MM.1S (cell line): ENCODE results near the gene SLC25A4.
A peak's percentile ranks its signal among the peaks of the same experiment; 100 is the strongest.

Experiments
- DNase-seq: peaks from one replicate; pipeline ENCODE4 v3.0.0-alpha.2; 2015
- H2AFZ ChIP-seq: fragments of 300-600 bp; sonication (generic); 2 replicates; pipeline ENCODE4 v1.6.0; 2016; ENCODE audit warnings: antibody characterized with exemption, low read length
- H3F3A ChIP-seq: fragments of 300-600 bp; sonication (generic); 2 replicates; pipeline ENCODE4 v1.6.1; 2016; ENCODE audit warnings: mild to moderate bottlenecking, antibody characterized with exemption, low read length, moderate library complexity, mixed read lengths; ENCODE audit not compliant: insufficient read depth
- H3K27ac ChIP-seq: fragments of 300-600 bp; sonication (generic); 2 replicates; pipeline ENCODE4 v1.5.1; 2016; ENCODE audit warnings: mild to moderate bottlenecking, low read length
- H3K27me3 ChIP-seq: fragments of 300-600 bp; sonication (generic); replicated peaks from 2 replicates; pipeline ENCODE4 v1.6.0; 2016; ENCODE audit warnings: low read length; ENCODE audit not compliant: insufficient read depth
- H3K36me3 ChIP-seq: fragments of 300-600 bp; sonication (generic); replicated peaks from 2 replicates; pipeline ENCODE4 v1.6.1; 2016; ENCODE audit warnings: mild to moderate bottlenecking, low read length, mixed read lengths; ENCODE audit not compliant: insufficient read depth
- H3K4me1 ChIP-seq: fragments of 300-600 bp; sonication (generic); 2 replicates; pipeline ENCODE4 v1.6.1; 2016; ENCODE audit warnings: low read length, mixed read lengths
- H3K4me2 ChIP-seq: fragments of 300-600 bp; sonication (generic); 2 replicates; pipeline ENCODE4 v1.6.0; 2016; ENCODE audit warnings: low read depth, low read length
- H3K4me3 ChIP-seq: fragments of 300-600 bp; sonication (generic); 2 replicates; pipeline ENCODE4 v1.5.1; 2016; ENCODE audit warnings: low read length, mixed read lengths
- H3K79me2 ChIP-seq: fragments of 300-600 bp; sonication (generic); 2 replicates; pipeline ENCODE4 v1.6.1; 2016; ENCODE audit warnings: mixed run types, low read length, mixed read lengths
- H3K9ac ChIP-seq: fragments of 300-600 bp; sonication (generic); 2 replicates; pipeline ENCODE4 v1.6.1; 2016; ENCODE audit warnings: low read length, mixed read lengths
- H3K9me2 ChIP-seq: fragments of 300-600 bp; sonication (generic); replicated peaks from 2 replicates; pipeline ENCODE4 v1.6.1; 2016; ENCODE audit warnings: mild to moderate bottlenecking, low read length, mixed read lengths; ENCODE audit not compliant: insufficient read depth
- H3K9me3 ChIP-seq: fragments of 300-600 bp; sonication (generic); replicated peaks from 2 replicates; pipeline ENCODE4 v1.6.1; 2016; ENCODE audit warnings: mild to moderate bottlenecking, low read length, mixed read lengths; ENCODE audit not compliant: insufficient read depth
- H4K20me1 ChIP-seq: fragments of 300-600 bp; sonication (generic); 2 replicates; pipeline ENCODE4 v1.6.1; 2016; ENCODE audit warnings: mild to moderate bottlenecking, low read length, moderate library complexity, mixed read lengths; ENCODE audit not compliant: insufficient read depth
- CTCF ChIP-seq: fragments of 300-600 bp; sonication (generic); IDR thresholded peaks from 2 replicates; pipeline ENCODE4 v1.5.1; 2016; ENCODE audit warnings: antibody characterized with exemption, low read length, mixed read lengths
- EZH2 ChIP-seq: fragments of 300-600 bp; sonication (generic); optimal IDR thresholded peaks from 2 replicates; pipeline ENCODE3; 2017; ENCODE audit warnings: low read depth, mild to moderate bottlenecking, antibody characterized with exemption, low read length, mixed read lengths
- EZH2phosphoT487 ChIP-seq: fragments of 300-600 bp; sonication (generic); IDR thresholded peaks from 2 replicates; pipeline ENCODE4 v1.6.1; 2018; ENCODE audit warnings: antibody characterized with exemption, low read length

The SLC25A4 gene

GRCh38 chr4:185142912-185143600, at the start of gene SLC25A4:
TSS of gene SLC25A4 (plus strand) at chr4:185143266. CDS start at chr4:185143373, 107 bp downstream.
- Histone ChIP-seq H3K36me3 (no peaks in the 10 kb centered on the region; the same call in 1 of the 2 replicates), H4K20me1 (0 out of 2 replicates have a peak, but pooled peaks cover 3% of the 10 kb centered on the region), H3K4me3 (peak within 1 kb of the TSS; percentile 77), H3K9me3 (no peaks in the 10 kb centered on the region), H3K9ac (peak within 1 kb of the TSS; percentile 63), H3K79me2 (peaks cover 32% of the 10 kb centered on the region), H3K27me3 (no peaks in the 10 kb centered on the region), H3K4me2 (peak within 1 kb of the TSS; percentile 88), H3K27ac (peak within 1 kb of the TSS; percentile 39; the same call in 1 of the 2 replicates), H3K4me1 (peaks cover 16% of the 10 kb centered on the region), H2AFZ (peak within 1 kb of the TSS; percentile 85), H3K9me2 (no peaks in the 10 kb centered on the region), H3F3A (no peaks in the 10 kb centered on the region)
- peak; percentile 88 for DNase-seq
- TF ChIP-seq CTCF, result peak; percentile 51
- TF ChIP-seq EZH2, result no peak

- Histone ChIP-seq H3F3A (no peaks in the 10 kb centered on the region), H3K9me2 (no peaks in the 10 kb centered on the region), H2AFZ (no peak overlapping the region), H3K27me3 (no peaks in the 10 kb centered on the region), H4K20me1 (no peaks in the 10 kb centered on the region), H3K4me2 (no peak overlapping the region), H3K79me2 (no peaks in the 10 kb centered on the region), H3K9ac (no peak overlapping the region), H3K4me1 (no peaks in the 10 kb centered on the region), H3K9me3 (no peaks in the 10 kb centered on the region), H3K36me3 (no peaks in the 10 kb centered on the region), H3K4me3 (no peak overlapping the region), H3K27ac (no peak overlapping the region)
- TF ChIP-seq EZH2phosphoT487 (no peak), EZH2 (no peak), CTCF (no peak)
- no peak for DNase-seq
Measured at GRCh38 chr4:185093603-185094002, 49.5 kb upstream of the SLC25A4 start.

GRCh38 chr4:185096032-185096653, 46.9 kb upstream of the SLC25A4 start:
- H3K27ac ChIP-seq, result no peak overlapping the region
- TF ChIP-seq CTCF (peak; percentile 74), EZH2phosphoT487 (no peak), EZH2 (no peak)
- DNase-seq, result peak; percentile 63
- no peaks in the 10 kb centered on the region for H3F3A ChIP-seq
- no peaks in the 10 kb centered on the region for H3K36me3 ChIP-seq
- no peaks in the 10 kb centered on the region for H3K27me3 ChIP-seq
- no peak overlapping the region for H3K4me3 ChIP-seq
- no peak overlapping the region for H3K4me2 ChIP-seq
- no peak overlapping the region for H2AFZ ChIP-seq
- no peaks in the 10 kb centered on the region for H4K20me1 ChIP-seq
- H3K9ac ChIP-seq, result no peak overlapping the region
- no peaks in the 10 kb centered on the region for H3K79me2 ChIP-seq
- no peaks in the 10 kb centered on the region for H3K4me1 ChIP-seq
- no peaks in the 10 kb centered on the region for H3K9me2 ChIP-seq
- no peaks in the 10 kb centered on the region for H3K9me3 ChIP-seq
